ENCODE measurements around the gene STON1.
"Not testable (repeated sequence)": the region's sequence is repeated elsewhere in the genome, so short reads cannot be mapped to it uniquely, and the experiment has no call there.

Gene STON1

GRCh38 chr2:48622691-48623090, 92.7 kb downstream of the STON1 start:
- not testable (repeated sequence) for DNase-seq

DNA sequence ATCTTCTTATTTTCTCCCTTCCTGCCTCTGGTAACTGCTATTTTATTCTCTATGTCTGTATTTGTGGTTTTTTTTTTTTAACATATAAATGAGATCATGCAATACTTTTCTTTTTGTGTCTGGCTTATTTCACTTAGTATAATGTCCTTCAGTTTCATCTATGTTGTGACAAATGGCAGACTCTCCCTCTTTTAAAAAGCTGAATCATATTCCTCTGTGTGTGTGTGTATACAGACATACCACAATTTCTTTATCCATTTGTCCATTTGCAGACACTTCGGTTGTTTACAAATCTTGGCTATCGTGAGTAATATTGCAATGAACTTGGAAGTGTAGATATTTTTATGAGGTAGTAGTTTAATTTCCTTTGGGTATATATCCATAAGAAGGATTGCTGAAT, 94.7 kb downstream of the STON1 start:
- no peak for DNase-seq

DNA sequence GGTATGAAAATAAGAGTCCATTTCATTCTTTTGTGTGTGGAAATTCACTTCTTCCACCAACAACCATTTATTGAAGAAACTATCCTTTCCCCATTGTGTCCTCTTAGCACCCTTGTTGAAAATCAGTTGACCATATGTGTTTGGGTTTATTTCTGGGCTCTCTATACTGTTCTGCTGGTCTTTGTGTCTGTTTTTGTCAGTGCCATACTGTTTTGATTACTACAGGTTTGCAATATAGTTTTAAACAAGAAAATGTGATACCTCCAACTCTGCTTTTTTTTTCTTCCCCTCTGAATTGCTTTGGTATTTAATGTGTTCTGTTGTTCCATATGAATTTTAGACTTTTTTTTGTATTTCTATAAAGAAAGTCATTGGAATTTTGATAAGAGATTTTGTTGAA, 96.1 kb downstream of the STON1 start:
- DNase-seq = no peak

DNA sequence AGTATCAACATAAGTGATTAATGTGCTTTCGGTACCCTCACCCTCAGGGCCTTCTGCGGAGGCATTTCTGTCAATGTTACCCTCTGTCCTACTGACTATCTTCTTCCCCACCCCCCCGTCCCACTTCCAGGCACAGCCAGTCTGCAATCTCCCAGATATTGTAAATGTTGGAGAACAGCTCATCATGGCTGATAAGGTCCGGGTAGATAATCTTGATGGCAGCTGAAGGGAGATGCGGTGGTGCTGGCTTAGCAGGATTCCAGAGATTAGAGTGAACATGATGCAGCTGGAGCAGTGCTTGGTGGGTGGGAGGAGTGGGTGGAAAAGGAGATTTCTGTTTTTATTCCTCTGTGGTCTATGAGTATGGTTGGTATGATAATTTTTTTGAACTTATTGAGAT, 103.2 kb downstream of the STON1 start:
- no peak for DNase-seq

GRCh38 chr2:48635786-48636185, 105.8 kb downstream of the STON1 start:
- no peak for DNase-seq

GRCh38 chr2:48638261-48638660, 108.3 kb downstream of the STON1 start:
- DNase-seq = no peak

Measured in DMS79 treated with DMSO at 0.1 percent for 48 hours (cell line).